ENCODE results near the gene LGI4. TPM values are rescaled to one million over a fixed set of nuclear protein-coding genes. Genes with fewer than 3 reads are reported as not detected.

LGI4 gene
- total RNA-seq, 1 donor from 2014 or later = 32.9 TPM

GRCh38 chr19:35161434-35161743 lies 26.5 kb upstream of the LGI4 start:
- H3K9me3 ChIP-seq = peaks cover 7% of the 10 kb centered on the region
- H3K27ac ChIP-seq = no peak overlapping the region
- TF ChIP-seq CTCF (IDR thresholded peaks at IDR 0.05) (no peak), POLR2A (IDR thresholded peaks at IDR 0.05) (no peak), POLR2AphosphoS5 (IDR thresholded peaks at IDR 0.05; ENCODE audit: insufficient read depth in 1 of 2, low read depth in 1 of 2) (no peak)
- peaks cover 0 to 85% of the 10 kb centered on the region in 2 donors for H3K36me3 ChIP-seq
- H3K4me3 ChIP-seq = no peak overlapping the region
- no peak for DNase-seq (ENCODE audit: extremely low spot score in 2 of 2)
- H3K27me3 ChIP-seq = no peaks in the 10 kb centered on the region
- peaks cover 6% of the 10 kb centered on the region for H3K4me1 ChIP-seq
- intact Hi-C loops (cut with DNase I) = no loop called here

GRCh38 chr19:35160629-35161433 lies 26.0 kb upstream of the LGI4 start:
- peaks cover 2% of the 10 kb centered on the region for H3K9me3 ChIP-seq
- peaks cover 0 to 79% of the 10 kb centered on the region in 2 donors for H3K36me3 ChIP-seq
- H3K4me3 ChIP-seq = no peak overlapping the region
- no peak for DNase-seq (ENCODE audit: extremely low spot score in 2 of 2)
- no peak for TF ChIP-seq POLR2A (IDR thresholded peaks at IDR 0.05)
- no peak for TF ChIP-seq POLR2AphosphoS5 (IDR thresholded peaks at IDR 0.05; ENCODE audit: insufficient read depth in 1 of 2, low read depth in 1 of 2)
- TF ChIP-seq CTCF (IDR thresholded peaks at IDR 0.05) = no peak
- no peak overlapping the region for H3K27ac ChIP-seq
- H3K4me1 ChIP-seq = peaks cover 11% of the 10 kb centered on the region
- H3K27me3 ChIP-seq = no peaks in the 10 kb centered on the region
- intact Hi-C loops (cut with DNase I) = no loop called here

GRCh38 chr19:35159606-35160005 lies 24.7 kb upstream of the LGI4 start:
- intact Hi-C loops (cut with DNase I) = no loop called here
- TF ChIP-seq POLR2AphosphoS5 (IDR thresholded peaks at IDR 0.05; ENCODE audit: insufficient read depth in 1 of 2, low read depth in 1 of 2) = no peak
- TF ChIP-seq CTCF (IDR thresholded peaks at IDR 0.05) = no peak
- TF ChIP-seq POLR2A (IDR thresholded peaks at IDR 0.05) = no peak
- H3K27ac ChIP-seq = no peak overlapping the region

GRCh38 chr19:35157431-35157830 lies 22.6 kb upstream of the LGI4 start:
- intact Hi-C loops (cut with DNase I) = no loop called here
- Histone ChIP-seq H3K27ac (no peak overlapping the region), H3K9me3 (no peaks in the 10 kb centered on the region), H3K4me1 (peaks cover 37% of the 10 kb centered on the region), H3K36me3 (peaks cover 0 to 46% of the 10 kb centered on the region in 2 donors), H3K4me3 (no peak overlapping the region), H3K27me3 (no peaks in the 10 kb centered on the region)
- no peak for TF ChIP-seq POLR2AphosphoS5 (IDR thresholded peaks at IDR 0.05; ENCODE audit: insufficient read depth in 1 of 2, low read depth in 1 of 2)
- TF ChIP-seq CTCF (IDR thresholded peaks at IDR 0.05) = no peak
- no peak for TF ChIP-seq POLR2A (IDR thresholded peaks at IDR 0.05)
- no peak for DNase-seq (ENCODE audit: extremely low spot score in 2 of 2)

More at GRCh38 chr19:35159606-35160005, 24.7 kb upstream of the LGI4 start:
- no peak for DNase-seq (ENCODE audit: extremely low spot score in 2 of 2)
- no peaks in the 10 kb centered on the region for H3K27me3 ChIP-seq
- H3K4me3 ChIP-seq = no peak overlapping the region
- peaks cover 0 to 67% of the 10 kb centered on the region in 2 donors for H3K36me3 ChIP-seq
- peaks cover 24% of the 10 kb centered on the region for H3K4me1 ChIP-seq
- H3K9me3 ChIP-seq = no peaks in the 10 kb centered on the region

GRCh38 chr19:35156673-35157014 lies 21.8 kb upstream of the LGI4 start:
- peaks cover 37% of the 10 kb centered on the region for H3K4me1 ChIP-seq
- no peak for DNase-seq (ENCODE audit: extremely low spot score in 2 of 2)
- no peaks in the 10 kb centered on the region for H3K27me3 ChIP-seq
- TF ChIP-seq CTCF (IDR thresholded peaks at IDR 0.05) (no peak), POLR2AphosphoS5 (IDR thresholded peaks at IDR 0.05; ENCODE audit: insufficient read depth in 1 of 2, low read depth in 1 of 2) (no peak), POLR2A (IDR thresholded peaks at IDR 0.05) (no peak)
- intact Hi-C loops (cut with DNase I) = no loop called here
- no peaks in the 10 kb centered on the region for H3K9me3 ChIP-seq
- peak overlapping the region; percentile 90 for H3K27ac ChIP-seq
- H3K4me3 ChIP-seq = no peak overlapping the region
- peaks cover 0 to 38% of the 10 kb centered on the region in 2 donors for H3K36me3 ChIP-seq

Measured in vagina (tissue), 2 donors.